ENCODE measurements around the gene GNGT2.

GRCh38 chr17:49259663-49260010, 49.3 kb upstream of the GNGT2 start:
- TF ChIP-seq, protein P1, sequence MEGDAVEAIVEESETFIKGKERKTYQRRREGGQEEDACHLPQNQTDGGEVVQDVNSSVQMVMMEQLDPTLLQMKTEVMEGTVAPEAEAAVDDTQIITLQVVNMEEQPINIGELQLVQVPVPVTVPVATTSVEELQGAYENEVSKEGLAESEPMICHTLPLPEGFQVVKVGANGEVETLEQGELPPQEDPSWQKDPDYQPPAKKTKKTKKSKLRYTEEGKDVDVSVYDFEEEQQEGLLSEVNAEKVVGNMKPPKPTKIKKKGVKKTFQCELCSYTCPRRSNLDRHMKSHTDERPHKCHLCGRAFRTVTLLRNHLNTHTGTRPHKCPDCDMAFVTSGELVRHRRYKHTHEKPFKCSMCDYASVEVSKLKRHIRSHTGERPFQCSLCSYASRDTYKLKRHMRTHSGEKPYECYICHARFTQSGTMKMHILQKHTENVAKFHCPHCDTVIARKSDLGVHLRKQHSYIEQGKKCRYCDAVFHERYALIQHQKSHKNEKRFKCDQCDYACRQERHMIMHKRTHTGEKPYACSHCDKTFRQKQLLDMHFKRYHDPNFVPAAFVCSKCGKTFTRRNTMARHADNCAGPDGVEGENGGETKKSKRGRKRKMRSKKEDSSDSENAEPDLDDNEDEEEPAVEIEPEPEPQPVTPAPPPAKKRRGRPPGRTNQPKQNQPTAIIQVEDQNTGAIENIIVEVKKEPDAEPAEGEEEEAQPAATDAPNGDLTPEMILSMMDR (IDR thresholded peaks at IDR 0.05) = no peak
- no peak for TF ChIP-seq ZFX (IDR thresholded peaks at IDR 0.05; ENCODE audit: borderline replicate concordance)

Data from 22Rv1 (cell line).